ENCODE data around the gene KCNA3. TPM values are rescaled to one million over a fixed set of nuclear protein-coding genes. Genes with fewer than 3 reads are reported as not detected.

Gene KCNA3
- total and polyA plus RNA-seq, 2 of the 8 experiments (the other 6 are each of a cell fraction or from before 2014, with no cell fraction given): 0.95 to 1.1 TPM

GRCh38 chr1:110672753-110673108, 2.0 kb downstream of the KCNA3 start:
- no peaks in the 10 kb centered on the region for H3K79me1 ChIP-seq (ENCODE audit: low read depth, low read length)
- no peak overlapping the region for H3K4me3 ChIP-seq (ENCODE audit: extremely low read depth in 1 of 4, insufficient read depth in 2 of 4, low read depth in 3 of 4, low read length in 4 of 4)
- no peak overlapping the region for H2BK15ac ChIP-seq (ENCODE audit: low read length)
- H3K4me1 ChIP-seq (replicated peaks in 1 of 4; ENCODE audit: control insufficient read depth in 3 of 4, insufficient read depth in 4 of 4, low read length in 3 of 4): peaks cover 0 to 8% (median 2%) of the 10 kb centered on the region in 4 experiments; a peak in 4 of 7 replicates
- H4K8ac ChIP-seq (ENCODE audit: extremely low read depth, insufficient read depth, low read length): no peak overlapping the region
- no peaks in the 10 kb centered on the region for H3K36me3 ChIP-seq (ENCODE audit: control insufficient read depth in 2 of 4, insufficient read depth in 4 of 4, low read length in 3 of 4)
- no peak overlapping the region for H4K5ac ChIP-seq (ENCODE audit: insufficient read length, low read depth, low read length)
- H4K91ac ChIP-seq (replicated peaks; ENCODE audit: insufficient read length, low read length): no peak overlapping the region
- peaks cover 27 to 59% (median 49%) of the 10 kb centered on the region in 4 experiments for H3K27me3 ChIP-seq (replicated peaks in 1 of 4; ENCODE audit: control insufficient read depth in 3 of 4, extremely low read depth in 1 of 4, insufficient read depth in 3 of 4, low read length in 3 of 4)
- H2BK12ac ChIP-seq (ENCODE audit: low read depth, low read length): no peak overlapping the region
- H3K4me2 ChIP-seq (ENCODE audit: insufficient read depth in 1 of 2, low read depth in 2 of 2, low read length in 2 of 2): no peak overlapping the region; a peak in 1 of 4 replicates
- no peak overlapping the region for H3K18ac ChIP-seq (ENCODE audit: extremely low read depth, low read length)
- no peak overlapping the region for H3K27ac ChIP-seq (ENCODE audit: low read depth, low read length)
- no peak overlapping the region for H2BK120ac ChIP-seq (replicated peaks; ENCODE audit: low read depth, low read length)
- no peak overlapping the region for H2AK5ac ChIP-seq (ENCODE audit: low read depth, low read length)
- H4K20me1 ChIP-seq (replicated peaks in 1 of 2; ENCODE audit: control insufficient read depth in 1 of 2, insufficient read depth in 2 of 2, low read length in 2 of 2): peaks cover 4 to 8% of the 10 kb centered on the region in 2 experiments
- WGBS, 2 experiments (ENCODE audit: extremely low coverage in 1 of 2, insufficient coverage in 1 of 2, insufficient read length in 1 of 2, insufficient replicate concordance in 2 of 2, low coverage in 1 of 2, low lambda C conversion rate in 2 of 2, missing lambda C conversion rate in 1 of 2): 83% methylated on average over 4 of the region's 4 CpGs; no CpG with 5 or more reads in 1 of the 2 experiments
- no peak overlapping the region for H3K56ac ChIP-seq (replicated peaks; ENCODE audit: insufficient read length, low read depth, low read length)
- no peak overlapping the region for H3K4ac ChIP-seq (replicated peaks; ENCODE audit: insufficient read length, low read depth, low read length)
- no peaks in the 10 kb centered on the region for H3K79me2 ChIP-seq (ENCODE audit: control insufficient read depth in 1 of 2, insufficient read depth in 2 of 2, low read length in 2 of 2)
- H3K9me3 ChIP-seq (ENCODE audit: insufficient read depth in 2 of 2, low read depth in 1 of 2, low read length in 1 of 2): peaks cover 0 to 8% of the 10 kb centered on the region in 2 experiments; a peak in 1 of 4 replicates
- no peak overlapping the region for H3K9ac ChIP-seq (replicated peaks in 1 of 4; ENCODE audit: extremely low read depth in 1 of 4, low read depth in 3 of 4, low read length in 3 of 4)
- ChIA-PET POLR2A (ENCODE audit: partially characterized antibody) (no interaction called here), CTCF (ENCODE audit: partially characterized antibody) (interaction anchor here (1.6 to 2.4 kb wide), 2 partner anchors 11 to 93 kb away, joined by 4 to 18 read pairs; no protein-coding TSS in a partner anchor)
- H3K14ac ChIP-seq (ENCODE audit: insufficient read length): no peak overlapping the region
- no peak overlapping the region for H2BK20ac ChIP-seq (ENCODE audit: low read length)
- H2AFZ ChIP-seq (ENCODE audit: low read length): no peak overlapping the region
- FAIRE-seq: no peak
- peaks cover 7% of the 10 kb centered on the region; the same call in 1 of the 2 replicates for H3K23me2 ChIP-seq (ENCODE audit: low read depth, low read length)
- H3K23ac ChIP-seq (ENCODE audit: insufficient read length): no peak overlapping the region
- no peak for DNase-seq (ENCODE audit: low read depth in 1 of 2, low spot score in 2 of 2)
- H2BK5ac ChIP-seq (ENCODE audit: low read depth, low read length): no peak overlapping the region
- no peak for TF ChIP-seq SRF (IDR thresholded peaks at IDR 0.05; ENCODE audit: low read depth, low read length)
- TF ChIP-seq USF2 (IDR thresholded peaks at IDR 0.05; ENCODE audit: low read length): no peak
- TF ChIP-seq JUND (IDR thresholded peaks at IDR 0.05; ENCODE audit: low read length): no peak
- TF ChIP-seq FOSL1 (IDR thresholded peaks at IDR 0.05; ENCODE audit: insufficient read depth, low read depth, low read length): no peak
- TF ChIP-seq CBX8 (IDR thresholded peaks at IDR 0.05; ENCODE audit: borderline replicate concordance, low read depth, low read length): no peak
- no peak for TF ChIP-seq GTF2F1 (IDR thresholded peaks at IDR 0.05; ENCODE audit: borderline replicate concordance, low read depth, low read length)
- TF ChIP-seq EZH2 (IDR thresholded peaks at IDR 0.05; ENCODE audit: low read depth, low read length, severe bottlenecking): no peak
- TF ChIP-seq ATF2 (IDR thresholded peaks at IDR 0.05; ENCODE audit: low read length): no peak
- TF ChIP-seq RBBP5 (IDR thresholded peaks at IDR 0.05; ENCODE audit: borderline replicate concordance, low read depth, low read length): no peak
- no peak for TF ChIP-seq TEAD4 (IDR thresholded peaks at IDR 0.05; ENCODE audit: low read depth, low read length)
